Adrenal gland (tissue), 12 donors: ENCODE results near the gene ADGRF3. TPM values are rescaled to one million over a fixed set of nuclear protein-coding genes. Genes with fewer than 3 reads are reported as not detected.

Experiments
- DNase-seq, 7 donors: peaks; one replicate each; pipeline ENCODE4 v3.0.0-alpha.2; 2019 to 2020
- H3K27ac ChIP-seq, 5 donors: fragments of 200-600 bp; sonication (generic) in 4 of 5; 1 replicate in 3 of 5; 2 replicates in 2 of 5; pipeline versions ENCODE4 v1.5.1 to v1.8.0; 2016 to 2020; ENCODE audit warnings: mild to moderate bottlenecking in 1 of 5
- H3K27me3 ChIP-seq: fragments of 200-600 bp; 2 replicates; pipeline ENCODE4 v1.8.0; 2021
- H3K36me3 ChIP-seq, 2 donors: fragments of 200-600 bp; replicated peaks in 1 of 2; 1 replicate in 1 of 2; 2 replicates in 1 of 2; pipeline versions ENCODE4 v1.5.1 to v1.8.0; 2018 to 2022
- H3K4me1 ChIP-seq, 2 donors: fragments of 200-600 bp; replicated peaks in 1 of 2; 1 replicate in 1 of 2; 2 replicates in 1 of 2; pipeline versions ENCODE4 v1.5.1 to v1.8.0; 2018 to 2021
- H3K4me3 ChIP-seq, 4 donors: fragments of 200-600 bp; sonication (generic) in 3 of 4; one replicate each; pipeline ENCODE4 v1.5.1; 2016 to 2018
- H3K9me3 ChIP-seq, 3 donors: fragments of 200-600 bp; sonication (generic) in 1 of 3; replicated peaks in 1 of 3; 1 replicate in 2 of 3; 2 replicates in 1 of 3; pipeline versions ENCODE4 v1.5.1 to v1.8.0; 2016 to 2021
- CTCF ChIP-seq, 6 experiments: fragments of 450-650 bp in 4 of 6; fragments of 200-600 bp in 2 of 6; sonication (generic) in 1 of 6; IDR thresholded peaks; 1 replicate in 5 of 6; 2 replicates in 1 of 6; pipeline versions ENCODE4 v1.5.1 to v1.8.0; 2016 to 2021; ENCODE audit warnings: antibody characterized with exemption in 6 of 6, mild to moderate bottlenecking in 2 of 6, moderate library complexity in 1 of 6
- POLR2A ChIP-seq, 2 donors: fragments of 450-650 bp; IDR thresholded peaks; one replicate each; pipeline ENCODE4 v1.6.1; 2017; ENCODE audit warnings: antibody characterized with exemption in 2 of 2, mild to moderate bottlenecking in 2 of 2, moderate library complexity in 1 of 2
- WGBS, 4 donors: extraction: QIAGEN DNeasy Blood & Tissue Kit in 2 of 4; methylation state at CpG; one replicate each; pipeline versions ENCODE4 v1.1.5 to v1.1.7; 2013 to 2017; 5-methylcytosine and 5-hydroxymethylcytosine counted together
- intact Hi-C, 2 donors: fragments of 100-400 bp; cut with DNase I; formaldehyde crosslinking; loops; one replicate each; pipeline versions ENCODE4 v1.14.1 to v1.15.0; 2022 to 2023
- polyA plus RNA-seq, 3 donors: library from polyadenylated mRNA; stranded (reverse); fragments of 200-250 nt in 2 of 3; fragments of 350-450 nt in 1 of 3; fragmentation: Illumina TruSeq in 1 of 3; extraction: RNeasy Lipid Tissue Mini Kit (QIAGEN cat#74804) in 1 of 3; gene quantifications; one replicate each; pipeline ENCODE4 v1.2.3, GENCODE V29; 2013 to 2014
- total RNA-seq, 9 donors: library from RNA; depleted of rRNA in 4 of 9; stranded (reverse); fragments of >200 nt in 4 of 9; fragments of 120-200 nt in 1 of 9; fragmentation: NEBNext Ultra II Directional in 1 of 9; extraction: Animal tissue kit (Norgen Biotek cat#: 25700) in 1 of 9; gene quantifications; one replicate each; pipeline versions ENCODE4 v1.1.0 to v1.2.4, GENCODE V29; 2013 to 2023
- donor health status: healthy with polysubstance abuse.
- donor health status: Bipolar disorder and iron deficiency.
- donor health status: DM: yes; HTN: yes; CAD: no.
- donor health status: DM: no; HTN: no; CAD: no.
- donor health status: DM: no; HTN: no; CAD: no.
- donor health status: DM: yes; HTN: yes; CAD: no.

ADGRF3 gene
- total and polyA plus RNA-seq, 12 donors = 0.07 to 0.75 (median 0.16) TPM; not detected in 3

- TF ChIP-seq CTCF (IDR thresholded peaks at IDR 0.05) (no peak), POLR2A (IDR thresholded peaks at IDR 0.05) (no peak)
- DNase-seq = no peak
- Histone ChIP-seq H3K27me3 (no peaks in the 10 kb centered on the region), H3K4me3 (no peak overlapping the region), H3K9me3 (no peaks in the 10 kb centered on the region), H3K4me1 (peaks cover 7 to 20% of the 10 kb centered on the region in 2 donors), H3K27ac (no peak overlapping the region), H3K36me3 (no peaks in the 10 kb centered on the region)
- intact Hi-C loops = loop anchor here in 1 of 2 donors (10.0 kb wide), 1 partner anchor 52 kb away; the partner anchor contains the start of genes HADHA and HADHB
- WGBS, 4 donors = 91 to 98% (median 93%) methylated on average over 3 of the region's 3 CpGs
Measured at GRCh38 chr2:26297061-26297460, 49.5 kb downstream of the ADGRF3 start.

- Histone ChIP-seq H3K27ac (no peak overlapping the region), H3K27me3 (no peaks in the 10 kb centered on the region), H3K9me3 (no peaks in the 10 kb centered on the region), H3K36me3 (no peaks in the 10 kb centered on the region), H3K4me1 (peaks cover 7 to 15% of the 10 kb centered on the region in 2 donors), H3K4me3 (no peak overlapping the region)
- no peak for DNase-seq
- TF ChIP-seq POLR2A (IDR thresholded peaks at IDR 0.05) (no peak), CTCF (IDR thresholded peaks at IDR 0.05) (no peak)
- intact Hi-C loops = loop anchor here in 1 of 2 donors (10.0 kb wide), 1 partner anchor 51 kb away; the partner anchor contains the start of genes HADHA and HADHB
- WGBS, 4 donors = 67 to 83% (median 71%) methylated on average over 1 of the region's 1 CpG
Measured at GRCh38 chr2:26295511-26295910, 51.1 kb downstream of the ADGRF3 start.

GRCh38 chr2:26292646-26293045, 53.9 kb downstream of the ADGRF3 start:
- Histone ChIP-seq H3K27me3 (no peaks in the 10 kb centered on the region), H3K9me3 (no peaks in the 10 kb centered on the region), H3K4me3 (no peak overlapping the region), H3K36me3 (peaks cover 0 to 5% of the 10 kb centered on the region in 2 donors), H3K27ac (no peak overlapping the region), H3K4me1 (no peaks in the 10 kb centered on the region)
- intact Hi-C loops = loop anchor here in 1 of 2 donors (10.0 kb wide), 1 partner anchor 48 kb away; the partner anchor contains the start of genes HADHA and HADHB
- TF ChIP-seq POLR2A (IDR thresholded peaks at IDR 0.05) (no peak), CTCF (IDR thresholded peaks at IDR 0.05) (no peak)
- no peak for DNase-seq
- 61 to 74% (median 64%) methylated on average over 6 of the region's 6 CpGs for WGBS, 4 donors

GRCh38 chr2:26290001-26290400, 56.6 kb downstream of the ADGRF3 start:
- intact Hi-C loops = loop anchor here in 1 of 2 donors (10.0 kb wide), 1 partner anchor 45 kb away; the partner anchor contains the start of genes HADHA and HADHB
- H3K4me3 ChIP-seq = no peak overlapping the region
- TF ChIP-seq POLR2A (IDR thresholded peaks at IDR 0.05) (no peak), CTCF (IDR thresholded peaks at IDR 0.05) (no peak)
- H3K27ac ChIP-seq = no peak overlapping the region
- H3K9me3 ChIP-seq = no peaks in the 10 kb centered on the region
- DNase-seq = no peak
- WGBS, 4 donors = 43 to 67% (median 66%) methylated on average over 1 of the region's 1 CpG
- H3K27me3 ChIP-seq = no peaks in the 10 kb centered on the region
- peaks cover 0 to 27% of the 10 kb centered on the region in 2 donors for H3K36me3 ChIP-seq
- no peaks in the 10 kb centered on the region for H3K4me1 ChIP-seq
